Activated CD4-positive, alpha-beta T cell treated with anti-CD3 and anti-CD28 coated beads, Interleukin-2, amount 10 ng/mL, durations not matched to agents 7 days and 5 days (primary cell): ENCODE results near the gene HEATR9. TPM values are rescaled to one million over a fixed set of nuclear protein-coding genes. Genes with fewer than 3 reads are reported as not detected.

Source experiments
- CTCF ChIA-PET: fragments of 350-600 bp; sonication (Branson Sonifier 250); formaldehyde crosslinking; loops from one replicate; lab custom pipeline; 2021; ENCODE audit warnings: antibody characterized with exemption; lab: Charles Lee
- POLR2A ChIA-PET: fragments of 350-600 bp; sonication (Branson Sonifier 250); formaldehyde crosslinking; loops from one replicate; lab custom pipeline; 2021; ENCODE audit warnings: antibody characterized with exemption; lab: Charles Lee
- DNase-seq: peaks from one replicate; pipeline ENCODE4 v3.0.0-alpha.2; 2020
- H3K27ac Mint-ChIP-seq: one replicate; pipeline ENCODE4 v1.8.0; 2021; ENCODE audit warnings: mild to moderate bottlenecking, moderate library complexity, mixed read lengths
- H3K27me3 Mint-ChIP-seq: one replicate; pipeline ENCODE4 v1.8.0; 2021; ENCODE audit warnings: mixed read lengths
- H3K36me3 Mint-ChIP-seq: one replicate; pipeline ENCODE4 v1.8.0; 2021; ENCODE audit warnings: low read depth, mixed read lengths
- H3K4me1 Mint-ChIP-seq: one replicate; pipeline ENCODE4 v1.8.0; 2021; ENCODE audit warnings: mixed read lengths
- H3K4me3 Mint-ChIP-seq: one replicate; pipeline ENCODE4 v1.8.0; 2021; ENCODE audit warnings: mild to moderate bottlenecking, moderate library complexity, mixed read lengths
- H3K9me3 Mint-ChIP-seq: one replicate; pipeline ENCODE4 v1.8.0; 2021; ENCODE audit warnings: mixed read lengths
- total RNA-seq, 2 experiments: library from RNA; stranded (reverse); gene quantifications; one replicate each; pipeline ENCODE4 v1.2.3, GENCODE V29; 2021

The HEATR9 gene
- total RNA-seq, 2 experiments from 2014 or later: 0.17 to 0.27 TPM

GRCh38 chr17:35849469-35850348, 19.0 kb downstream of the HEATR9 start:
- DNase-seq: peak; percentile 79
- Mint-ChIP-seq H3K36me3 (peaks cover 54% of the 10 kb centered on the region), H3K27ac (peak overlapping the region; percentile 33), H3K9me3 (no peaks in the 10 kb centered on the region), H3K27me3 (no peaks in the 10 kb centered on the region), H3K4me3 (no peak overlapping the region), H3K4me1 (peaks cover 18% of the 10 kb centered on the region)
- ChIA-PET POLR2A (no interaction called here), CTCF (interaction anchor here (0.6 to 2.1 kb wide), 10 partner anchors 8 to 223 kb away, joined by 3 to 10 read pairs (median 4); no protein-coding TSS in a partner anchor)

GRCh38 chr17:35847633-35848373, 20.9 kb downstream of the HEATR9 start:
- POLR2A ChIA-PET: no interaction called here
- Mint-ChIP-seq H3K9me3 (no peaks in the 10 kb centered on the region), H3K36me3 (peaks cover 57% of the 10 kb centered on the region), H3K27ac (peak overlapping the region; percentile 15), H3K4me3 (no peak overlapping the region), H3K27me3 (no peaks in the 10 kb centered on the region), H3K4me1 (peaks cover 16% of the 10 kb centered on the region)
- CTCF ChIA-PET: interaction anchor here (0.6 to 1.7 kb wide), 4 partner anchors 23 to 63 kb away, joined by 3 to 10 read pairs (median 6); partner anchors contain the start of gene TAF15
- DNase-seq: no peak

GRCh38 chr17:35847006-35847405, 21.7 kb downstream of the HEATR9 start:
- Mint-ChIP-seq H3K27ac (no peak overlapping the region), H3K36me3 (peaks cover 57% of the 10 kb centered on the region), H3K4me3 (no peak overlapping the region), H3K4me1 (peaks cover 16% of the 10 kb centered on the region), H3K27me3 (no peaks in the 10 kb centered on the region), H3K9me3 (no peaks in the 10 kb centered on the region)
- CTCF ChIA-PET: interaction anchor here (1.4 to 1.6 kb wide), 2 partner anchors 30 to 38 kb away, joined by 4 to 9 read pairs; partner anchors contain the start of gene TAF15
- no peak for DNase-seq
- POLR2A ChIA-PET: interaction anchor here (0.7 kb wide), 1 partner anchor 20 kb away, joined by 3 read pairs; no protein-coding TSS in a partner anchor

GRCh38 chr17:35846055-35846809, 22.5 kb downstream of the HEATR9 start:
- peaks cover 61% of the 10 kb centered on the region for H3K36me3 Mint-ChIP-seq
- ChIA-PET CTCF (interaction anchor here (1.6 kb wide), 1 partner anchor 29 kb away, joined by 9 read pairs; no protein-coding TSS in a partner anchor), POLR2A (interaction anchor here (0.7 kb wide), 1 partner anchor 19 kb away, joined by 3 read pairs; no protein-coding TSS in a partner anchor)
- H3K27ac Mint-ChIP-seq: no peak overlapping the region
- peaks cover 13% of the 10 kb centered on the region for H3K4me1 Mint-ChIP-seq
- no peak for DNase-seq
- H3K27me3 Mint-ChIP-seq: no peaks in the 10 kb centered on the region
- H3K4me3 Mint-ChIP-seq: no peak overlapping the region
- no peaks in the 10 kb centered on the region for H3K9me3 Mint-ChIP-seq

GRCh38 chr17:35844547-35844946, 24.1 kb downstream of the HEATR9 start:
- DNase-seq: no peak
- ChIA-PET CTCF (no interaction called here), POLR2A (no interaction called here)
- Mint-ChIP-seq H3K4me1 (peaks cover 8% of the 10 kb centered on the region), H3K27me3 (no peaks in the 10 kb centered on the region), H3K36me3 (peaks cover 58% of the 10 kb centered on the region), H3K27ac (no peak overlapping the region), H3K4me3 (no peak overlapping the region), H3K9me3 (no peaks in the 10 kb centered on the region)

GRCh38 chr17:35843698-35844097, 25.0 kb downstream of the HEATR9 start:
- Mint-ChIP-seq H3K27me3 (no peaks in the 10 kb centered on the region), H3K27ac (no peak overlapping the region), H3K4me3 (no peak overlapping the region), H3K36me3 (peaks cover 57% of the 10 kb centered on the region), H3K9me3 (no peaks in the 10 kb centered on the region), H3K4me1 (peaks cover 7% of the 10 kb centered on the region)
- POLR2A ChIA-PET: no interaction called here
- DNase-seq: no peak
- CTCF ChIA-PET: no interaction called here

DNA sequence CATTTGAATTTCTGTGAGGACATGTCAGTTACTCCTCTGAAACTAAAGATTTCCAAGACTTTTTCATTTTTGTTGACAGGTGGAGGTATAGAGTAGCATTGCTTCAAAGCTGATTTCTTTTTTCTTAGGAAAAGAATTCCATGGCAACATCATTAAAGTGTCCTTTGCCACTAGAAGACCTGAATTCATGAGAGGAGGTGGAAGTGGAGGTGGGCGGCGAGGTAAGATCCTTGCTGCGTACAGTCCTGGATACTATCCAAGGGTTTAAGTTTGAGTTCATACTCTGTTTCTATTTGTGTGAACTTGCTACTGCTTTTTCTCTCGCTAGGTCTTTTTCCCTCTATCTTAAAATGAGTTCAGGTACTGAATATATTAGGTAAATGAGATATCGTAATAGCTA, 26.5 kb downstream of the HEATR9 start:
- ChIA-PET POLR2A (interaction anchor here (0.6 kb wide), 1 partner anchor 25 kb away, joined by 3 read pairs; no protein-coding TSS in a partner anchor), CTCF (interaction anchor here (0.6 to 2.4 kb wide), 7 partner anchors 14 to 1504 kb away, joined by 3 to 8 read pairs (median 3); partner anchors contain the start of gene TAF15)
- no peak for DNase-seq
- Mint-ChIP-seq H3K9me3 (no peaks in the 10 kb centered on the region), H3K4me3 (no peak overlapping the region), H3K36me3 (peaks cover 53% of the 10 kb centered on the region), H3K4me1 (peaks cover 8% of the 10 kb centered on the region), H3K27me3 (no peaks in the 10 kb centered on the region), H3K27ac (peak overlapping the region; percentile 58)

- no peak for DNase-seq
- ChIA-PET CTCF (interaction anchor here (0.6 to 2.4 kb wide), 8 partner anchors 11 to 843 kb away, joined by 3 to 8 read pairs (median 3); partner anchors contain the start of gene TAF15), POLR2A (no interaction called here)
- Mint-ChIP-seq H3K4me3 (no peak overlapping the region), H3K36me3 (peaks cover 54% of the 10 kb centered on the region), H3K27me3 (no peaks in the 10 kb centered on the region), H3K9me3 (no peaks in the 10 kb centered on the region), H3K4me1 (peaks cover 8% of the 10 kb centered on the region), H3K27ac (no peak overlapping the region)
These were observed 27.2 kb downstream of the HEATR9 start for GRCh38 chr17:35841505-35841904.

DNA sequence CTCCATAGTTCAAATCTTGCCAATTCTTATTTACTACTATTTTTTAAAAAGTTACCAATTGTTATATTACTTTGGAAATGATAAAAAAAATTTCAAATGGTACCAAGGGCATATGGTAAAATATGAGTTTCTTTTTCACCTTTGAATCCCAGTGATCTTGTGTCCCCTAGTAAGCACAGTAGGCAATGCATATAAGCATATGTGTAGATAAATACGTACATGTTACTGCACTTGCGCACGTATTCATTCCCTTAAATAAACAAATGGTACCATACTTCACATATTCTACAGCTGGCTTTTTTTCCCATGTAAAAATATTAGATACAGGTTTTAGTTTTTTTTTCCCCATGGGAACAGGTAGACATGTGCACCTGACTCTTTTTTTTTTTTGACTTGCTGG, 27.6 kb downstream of the HEATR9 start:
- ChIA-PET CTCF (interaction anchor here (0.6 to 2.4 kb wide), 5 partner anchors 11 to 843 kb away, joined by 3 to 8 read pairs (median 3); partner anchors contain the start of gene TAF15), POLR2A (no interaction called here)
- Mint-ChIP-seq H3K27me3 (no peaks in the 10 kb centered on the region), H3K27ac (no peak overlapping the region), H3K4me1 (peaks cover 8% of the 10 kb centered on the region), H3K36me3 (peaks cover 55% of the 10 kb centered on the region), H3K9me3 (no peaks in the 10 kb centered on the region), H3K4me3 (no peak overlapping the region)
- DNase-seq: no peak

DNA sequence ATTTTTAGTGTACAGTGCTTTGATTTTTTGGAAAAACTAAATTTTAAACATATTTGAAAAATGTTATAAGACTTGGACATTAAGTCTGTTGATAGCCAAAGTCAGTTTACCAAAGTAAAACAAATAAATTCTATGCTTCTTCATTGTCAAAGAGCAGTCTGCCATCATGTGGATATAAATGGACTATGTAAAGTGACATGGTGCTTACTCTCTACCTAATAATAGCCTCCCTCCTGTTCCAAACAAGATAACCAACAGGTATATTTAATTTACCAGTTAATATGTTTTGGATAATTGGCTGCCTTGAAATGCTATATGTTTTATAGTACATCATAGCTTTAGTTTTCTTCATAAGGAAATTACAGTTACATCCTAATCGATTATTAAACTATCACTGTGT, 43.5 kb downstream of the HEATR9 start:
- ChIA-PET CTCF (no interaction called here), POLR2A (no interaction called here)
- Mint-ChIP-seq H3K4me1 (peaks cover 10% of the 10 kb centered on the region), H3K9me3 (no peaks in the 10 kb centered on the region), H3K27ac (no peak overlapping the region), H3K4me3 (no peak overlapping the region), H3K27me3 (no peaks in the 10 kb centered on the region), H3K36me3 (peaks cover 64% of the 10 kb centered on the region)
- no peak for DNase-seq

GRCh38 chr17:35821308-35821707, 47.4 kb downstream of the HEATR9 start:
- peaks cover 28% of the 10 kb centered on the region for H3K4me1 Mint-ChIP-seq
- POLR2A ChIA-PET: no interaction called here
- H3K27me3 Mint-ChIP-seq: no peaks in the 10 kb centered on the region
- CTCF ChIA-PET: interaction anchor here (3.1 kb wide), 1 partner anchor 12 kb away, joined by 18 read pairs; the partner anchor contains the start of gene TAF15
- H3K9me3 Mint-ChIP-seq: no peaks in the 10 kb centered on the region
- DNase-seq: no peak
- no peak overlapping the region for H3K27ac Mint-ChIP-seq
- peaks cover 56% of the 10 kb centered on the region for H3K36me3 Mint-ChIP-seq
- no peak overlapping the region for H3K4me3 Mint-ChIP-seq

DNA sequence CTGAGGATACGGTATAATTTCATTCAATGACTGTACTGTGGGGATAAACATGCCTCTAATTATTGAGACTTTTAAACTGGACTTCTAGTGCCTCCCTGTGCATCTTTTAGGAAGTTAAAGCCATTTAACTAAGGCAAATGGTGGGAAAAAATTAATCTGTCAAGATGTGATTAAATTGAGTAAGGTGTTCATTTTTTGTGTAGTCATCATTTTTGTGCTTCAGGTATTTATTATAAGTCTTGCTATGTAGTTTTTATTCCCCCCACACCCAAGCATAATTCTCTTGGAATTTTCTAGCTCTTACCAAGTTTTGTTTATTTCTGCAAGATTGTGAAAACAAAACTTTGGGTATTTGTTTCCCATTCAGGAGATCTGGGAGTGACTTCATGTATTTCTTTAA, 49.2 kb downstream of the HEATR9 start:
- no peak for DNase-seq
- Mint-ChIP-seq H3K9me3 (no peaks in the 10 kb centered on the region), H3K36me3 (peaks cover 43% of the 10 kb centered on the region), H3K4me1 (peaks cover 41% of the 10 kb centered on the region), H3K27ac (no peak overlapping the region), H3K4me3 (no peak overlapping the region), H3K27me3 (no peaks in the 10 kb centered on the region)
- CTCF ChIA-PET: interaction anchor here (1.0 to 3.1 kb wide), 2 partner anchors 10 to 11 kb away, joined by 3 to 18 read pairs; partner anchors contain the start of gene TAF15
- POLR2A ChIA-PET: no interaction called here
